WTC11 (cell line): ENCODE data around the gene TSSC4. TPM values are rescaled to one million over a fixed set of nuclear protein-coding genes. Genes with fewer than 3 reads are reported as not detected.

Source experiments
- ATAC-seq: fragments of 200-7000 bp; cut with Tn5 transposase; 2 replicates; pipeline ENCODE4 v1.10.0; 2021; ENCODE audit warnings: mild to moderate bottlenecking, moderate library complexity
- CTCF ChIA-PET: fragments of 300-600 bp; sonication (Branson Sonifier 250); formaldehyde crosslinking; loops from one replicate; lab custom pipeline; 2021; ENCODE audit warnings: antibody characterized with exemption; lab: Charles Lee
- POLR2A ChIA-PET: fragments of 350-600 bp; sonication (Branson Sonifier 250); formaldehyde crosslinking; loops from one replicate; lab custom pipeline; 2021; ENCODE audit warnings: antibody characterized with exemption; lab: Charles Lee
- DNase-seq: peaks from one replicate; pipeline ENCODE4 v3.0.0; 2021; ENCODE audit warnings: low spot score
- H3K27ac Mint-ChIP-seq: 2 replicates; pipeline ENCODE4 v1.8.0; 2021; ENCODE audit warnings: mixed read lengths
- H3K27me3 Mint-ChIP-seq: 2 replicates; pipeline ENCODE4 v1.8.0; 2021; ENCODE audit warnings: low read depth, mild to moderate bottlenecking, moderate library complexity, mixed read lengths
- H3K36me3 Mint-ChIP-seq: 2 replicates; pipeline ENCODE4 v1.8.0; 2021; ENCODE audit warnings: mixed read lengths
- H3K4me1 Mint-ChIP-seq: 2 replicates; pipeline ENCODE4 v1.8.0; 2022; ENCODE audit warnings: mixed read lengths
- H3K4me3 Mint-ChIP-seq: 2 replicates; pipeline ENCODE4 v1.8.0; 2021; ENCODE audit warnings: mild to moderate bottlenecking, moderate library complexity, mixed read lengths
- H3K9me3 Mint-ChIP-seq: 2 replicates; pipeline ENCODE4 v1.8.0; 2021; ENCODE audit warnings: mixed read lengths
- AR ChIP-seq: fragments of 250-450 bp; sonication (Bioruptor Pico); IDR thresholded peaks from 2 replicates; pipeline ENCODE4 v1.9.0; 2021; ENCODE audit warnings: mild to moderate bottlenecking
- ATF1 ChIP-seq: sonication (generic); formaldehyde crosslinking; IDR thresholded peaks from 2 replicates; pipeline ENCODE4 v1.8.1; 2023; ENCODE audit warnings: mild to moderate bottlenecking, moderate library complexity, missing genetic modification reagents
- ERG ChIP-seq: fragments of 250-450 bp; sonication (Bioruptor Pico); IDR thresholded peaks from 2 replicates; pipeline ENCODE4 v1.8.0; 2021; ENCODE audit warnings: mild to moderate bottlenecking
- GABPB1 ChIP-seq: sonication (generic); formaldehyde crosslinking; IDR thresholded peaks from 2 replicates; pipeline ENCODE4 v1.8.1; 2023; ENCODE audit warnings: mild to moderate bottlenecking, missing genetic modification reagents
- GRHL2 ChIP-seq: fragments of 250-450 bp; sonication (Bioruptor Pico); IDR thresholded peaks from 2 replicates; pipeline ENCODE4 v1.8.0; 2022; ENCODE audit warnings: mild to moderate bottlenecking, moderate library complexity; ENCODE audit not compliant: insufficient replicate concordance, severe bottlenecking
- HMGXB4 ChIP-seq: sonication (generic); formaldehyde crosslinking; IDR thresholded peaks from 2 replicates; pipeline ENCODE4 v1.8.1; 2023; ENCODE audit warnings: mild to moderate bottlenecking, moderate library complexity, missing genetic modification reagents
- IRF2 ChIP-seq: sonication (generic); formaldehyde crosslinking; IDR thresholded peaks from 2 replicates; pipeline ENCODE4 v1.8.0; 2022; ENCODE audit warnings: low read depth, missing genetic modification reagents, borderline replicate concordance
- JUN ChIP-seq: sonication (generic); formaldehyde crosslinking; IDR thresholded peaks from 2 replicates; pipeline ENCODE4 v1.8.0; 2023; ENCODE audit warnings: mild to moderate bottlenecking, missing genetic modification reagents
- KAT7 ChIP-seq: sonication (generic); formaldehyde crosslinking; IDR thresholded peaks from 2 replicates; pipeline ENCODE4 v1.8.1; 2023; ENCODE audit warnings: missing genetic modification reagents, mild to moderate bottlenecking, borderline replicate concordance
- MXD4 ChIP-seq: fragments of 250-450 bp; sonication (Bioruptor Pico); IDR thresholded peaks from 2 replicates; pipeline ENCODE4 v1.8.0; 2021; ENCODE audit warnings: mild to moderate bottlenecking, moderate library complexity, borderline replicate concordance
- NR2C2 ChIP-seq: sonication (generic); formaldehyde crosslinking; IDR thresholded peaks from 2 replicates; pipeline ENCODE4 v1.8.0; 2022; ENCODE audit warnings: mild to moderate bottlenecking, missing genetic modification reagents
- NR3C1 ChIP-seq: sonication (generic); formaldehyde crosslinking; conservative IDR thresholded peaks from 2 replicates; pipeline ENCODE4 v1.8.1; 2023; ENCODE audit warnings: low read depth, mild to moderate bottlenecking, missing genetic modification reagents
- USF1 ChIP-seq: sonication (generic); formaldehyde crosslinking; IDR thresholded peaks from 2 replicates; pipeline ENCODE4 v1.8.0; 2022; ENCODE audit warnings: mild to moderate bottlenecking, missing genetic modification reagents
- ZBTB43 ChIP-seq: sonication (generic); formaldehyde crosslinking; IDR thresholded peaks from 2 replicates; pipeline ENCODE4 v1.8.1; 2023; ENCODE audit warnings: mild to moderate bottlenecking, missing genetic modification reagents
- ZNF121 ChIP-seq: sonication (generic); formaldehyde crosslinking; IDR thresholded peaks from 2 replicates; pipeline ENCODE4 v1.8.0; 2023; ENCODE audit warnings: missing genetic modification reagents
- ZNF232 ChIP-seq: sonication (generic); formaldehyde crosslinking; IDR thresholded peaks from 2 replicates; pipeline ENCODE4 v1.8.0; 2022; ENCODE audit warnings: mild to moderate bottlenecking, missing genetic modification reagents
- ZNF281 ChIP-seq: sonication (generic); formaldehyde crosslinking; IDR thresholded peaks from 2 replicates; pipeline ENCODE4 v1.8.0; 2023; ENCODE audit warnings: mild to moderate bottlenecking, missing genetic modification reagents
- ZNF416 ChIP-seq: fragments of 250-450 bp; sonication (Bioruptor Pico); IDR thresholded peaks from 2 replicates; pipeline ENCODE4 v1.9.0; 2021; ENCODE audit warnings: mild to moderate bottlenecking, inconsistent platforms
- ZNF512 ChIP-seq: sonication (generic); formaldehyde crosslinking; IDR thresholded peaks from 2 replicates; pipeline ENCODE4 v1.8.1; 2022; ENCODE audit warnings: missing genetic modification reagents, borderline replicate concordance
- total RNA-seq: library from RNA; stranded (reverse); gene quantifications from 3 replicates; pipeline ENCODE4 v1.2.3, GENCODE V29; 2021

TSSC4 gene
- total RNA-seq, 1 experiment from 2014 or later = 41.4 TPM

GRCh38 chr11:2423157-2424025 is 22.8 kb downstream of the TSSC4 start:
- Mint-ChIP-seq H3K9me3 (no peaks in the 10 kb centered on the region), H3K4me3 (no peak overlapping the region), H3K27me3 (peaks cover 4% of the 10 kb centered on the region), H3K36me3 (no peaks in the 10 kb centered on the region), H3K27ac (no peak overlapping the region), H3K4me1 (no peaks in the 10 kb centered on the region)
- no peak for ATAC-seq
- TF ChIP-seq JUN (CRISPR knock-in tag) = no peak
- TF ChIP-seq ATF1 = no peak
- no peak for TF ChIP-seq ZNF281 (CRISPR knock-in tag)
- no peak for TF ChIP-seq NR2C2 (CRISPR knock-in tag)
- no peak for TF ChIP-seq AR
- no peak for TF ChIP-seq GRHL2
- TF ChIP-seq HMGXB4 = no peak
- no peak for TF ChIP-seq IRF2
- TF ChIP-seq ZNF232 (CRISPR knock-in tag) = no peak
- no peak for TF ChIP-seq MXD4 (CRISPR knock-in tag)
- no peak for TF ChIP-seq ZNF416 (CRISPR knock-in tag)
- no peak for TF ChIP-seq ERG
- no peak for TF ChIP-seq ZNF121 (CRISPR knock-in tag)
- TF ChIP-seq USF1 (CRISPR knock-in tag) = no peak
- POLR2A ChIA-PET = no interaction called here
- CTCF ChIA-PET = interaction anchor here (1.4 to 7.6 kb wide), 3 partner anchors 109 to 465 kb away, joined by 4 to 398 read pairs (median 82); partner anchors contain the start of genes C11orf21 and TSPAN32
- DNase-seq = no peak

- Mint-ChIP-seq H3K4me1 (no peaks in the 10 kb centered on the region), H3K36me3 (no peaks in the 10 kb centered on the region), H3K9me3 (no peaks in the 10 kb centered on the region), H3K27ac (no peak overlapping the region), H3K4me3 (no peak overlapping the region), H3K27me3 (peaks cover 4% of the 10 kb centered on the region)
- no peak for TF ChIP-seq GABPB1 (CRISPR knock-in tag)
- TF ChIP-seq ZNF121 (CRISPR knock-in tag) = no peak
- TF ChIP-seq ZBTB43 = no peak
- no peak for TF ChIP-seq ZNF512 (CRISPR knock-in tag)
- no peak for TF ChIP-seq KAT7
- no peak for TF ChIP-seq NR3C1
- DNase-seq = no peak
- ChIA-PET POLR2A (no interaction called here), CTCF (interaction anchor here (2.4 to 5.3 kb wide), 2 partner anchors 107 to 119 kb away, joined by 14 to 122 read pairs; no protein-coding TSS in a partner anchor)
- ATAC-seq = no peak
Measured at GRCh38 chr11:2424811-2425495, 24.4 kb downstream of the TSSC4 start.
